HG03439 (cell line): ENCODE results near the gene FABP7.

ENCODE experiments used
- ATAC-seq: cut with Tn5 transposase; IDR thresholded peaks from one replicate; pipeline ENCODE4 v1.9.1; 2021; ENCODE audit warnings: mild to moderate bottlenecking, moderate library complexity; ENCODE audit not compliant: unreplicated experiment

Gene FABP7

GRCh38 chr6:122755901-122756300, 23.6 kb upstream of the FABP7 start:
- ATAC-seq = no peak

- peak; percentile 97 for ATAC-seq
Measured at GRCh38 chr6:122758927-122759334, 20.6 kb upstream of the FABP7 start.

GRCh38 chr6:122760330-122760729, 19.2 kb upstream of the FABP7 start:
- no peak for ATAC-seq

GRCh38 chr6:122766256-122766655, 13.3 kb upstream of the FABP7 start:
- no peak for ATAC-seq

- ATAC-seq = no peak
Measured at GRCh38 chr6:122770835-122771601, 8.5 kb upstream of the FABP7 start.

GRCh38 chr6:122772724-122773415, 6.6 kb upstream of the FABP7 start:
- no peak for ATAC-seq

- ATAC-seq = no peak
Measured at GRCh38 chr6:122775975-122776374, 3.5 kb upstream of the FABP7 start.

- no peak for ATAC-seq
Measured at GRCh38 chr6:122778302-122778701, 1.2 kb upstream of the FABP7 start.

GRCh38 chr6:122778985-122779661, 393 bp upstream of the FABP7 start:
- no peak for ATAC-seq

GRCh38 chr6:122780114-122780513, 598 bp downstream of the FABP7 start:
- no peak for ATAC-seq

- no peak for ATAC-seq
Measured at GRCh38 chr6:122781716-122782115, 2.2 kb downstream of the FABP7 start.

GRCh38 chr6:122783401-122783800, 3.9 kb downstream of the FABP7 start:
- no peak for ATAC-seq

GRCh38 chr6:122785891-122786290, 6.4 kb downstream of the FABP7 start:
- ATAC-seq = no peak

GRCh38 chr6:122787721-122788120, 8.2 kb downstream of the FABP7 start:
- ATAC-seq = no peak

- no peak for ATAC-seq
Measured at GRCh38 chr6:122788208-122788607, 8.7 kb downstream of the FABP7 start.

- ATAC-seq = no peak
Measured at GRCh38 chr6:122788663-122789181, 9.2 kb downstream of the FABP7 start.

GRCh38 chr6:122789182-122790027, 9.9 kb downstream of the FABP7 start, which contains the start of gene SMPDL3A:
Gene SMPDL3A (plus strand): TSS chr6:122789258. CDS start chr6:122789347, 89 bp downstream.
- ATAC-seq = peak; percentile 59

- ATAC-seq = peak; percentile 2
Measured at GRCh38 chr6:122790028-122790422, 10.5 kb downstream of the FABP7 start.

GRCh38 chr6:122790423-122791309, 11.2 kb downstream of the FABP7 start:
- no peak for ATAC-seq

GRCh38 chr6:122791310-122791679, 11.8 kb downstream of the FABP7 start:
- no peak for ATAC-seq
